GM18507 (cell line): ENCODE measurements around the gene S100A6.
"Not testable (repeated sequence)": the region's sequence is repeated elsewhere in the genome, so short reads cannot be mapped to it uniquely, and the experiment has no call there.

Source experiments
- DNase-seq: peaks from one replicate; pipeline ENCODE4 v3.0.0; 2011; ENCODE audit warnings: low read depth; ENCODE audit not compliant: insufficient read length; ENCODE audit errors: extremely low spot score
- FAIRE-seq: peaks from 2 replicates; lab custom pipeline; 2011; peaks lifted over from hg19 to GRCh38; lab: Jason Lieb, UNC

The S100A6 gene

DNA sequence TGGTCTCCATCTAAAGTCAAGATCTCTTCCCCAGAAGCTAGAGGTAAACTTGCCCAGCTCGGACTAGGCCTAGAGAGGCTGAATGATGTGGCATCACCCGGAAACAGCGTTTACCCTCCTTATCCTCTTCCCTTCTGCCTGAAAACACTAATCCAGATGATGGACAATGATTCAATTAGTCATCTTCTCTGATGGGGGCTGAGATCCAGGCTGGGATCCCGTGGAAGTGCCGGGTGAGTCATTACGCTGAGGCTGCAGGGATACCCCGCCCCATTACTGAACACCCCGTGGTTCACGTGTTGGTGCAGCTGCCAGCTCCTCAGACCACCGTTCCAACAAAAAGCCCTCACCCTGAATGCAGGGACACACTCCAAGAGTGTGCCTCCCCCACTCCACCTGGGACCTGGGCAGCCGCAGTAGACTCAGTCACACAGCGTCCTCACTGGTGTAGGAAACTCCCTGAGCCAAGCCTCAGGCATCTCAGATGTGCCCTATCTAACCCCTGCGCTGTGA lies 2.0 kb downstream of the S100A6 start:
- FAIRE-seq: no peak
- no peak for DNase-seq

DNA sequence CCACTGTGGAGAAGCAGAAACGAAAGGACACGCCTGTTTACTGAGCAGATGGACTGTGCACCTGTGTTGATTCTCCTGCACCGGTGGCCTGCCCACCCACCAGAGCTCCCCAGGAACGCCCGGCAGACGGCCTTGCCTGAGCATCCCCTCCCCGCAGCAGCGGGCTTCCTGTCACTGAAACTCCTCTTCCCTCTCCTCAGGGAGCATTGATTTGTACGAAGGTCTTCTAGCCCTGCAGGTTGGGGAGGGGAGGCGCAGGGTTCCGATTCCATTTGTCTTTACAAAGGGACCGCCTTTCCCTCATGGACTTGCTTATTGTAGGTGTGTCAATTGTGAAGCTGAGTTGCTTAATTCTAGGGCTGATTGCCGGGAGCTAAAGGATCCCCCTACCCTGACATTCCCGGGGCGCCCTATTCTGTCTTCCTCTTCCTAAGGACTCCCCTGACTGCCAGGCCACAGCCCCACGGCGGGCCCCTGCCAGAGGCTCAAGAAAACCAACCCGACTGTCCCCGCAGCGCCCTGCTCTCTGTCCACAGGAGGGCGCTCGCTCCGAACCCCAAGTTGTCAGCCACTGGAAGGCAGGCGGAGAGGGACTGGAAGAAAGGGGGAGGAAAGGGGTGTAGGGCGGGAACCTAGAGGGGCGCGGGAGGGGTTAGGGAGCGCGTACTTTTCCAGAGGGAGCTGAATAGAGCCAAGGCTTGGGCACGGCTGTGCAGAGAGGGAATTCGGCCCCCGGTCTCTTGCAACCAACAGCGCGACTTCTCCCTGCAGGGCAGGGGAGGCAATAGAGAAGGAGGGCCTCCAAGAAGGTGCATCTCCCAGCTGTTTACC lies 2.8 kb downstream of the S100A6 start:
- FAIRE-seq (no peak), DNase-seq (peak; percentile 32)

GRCh38 chr1:153532181-153532580 lies 3.6 kb downstream of the S100A6 start:
- FAIRE-seq (no peak), DNase-seq (no peak)

DNA sequence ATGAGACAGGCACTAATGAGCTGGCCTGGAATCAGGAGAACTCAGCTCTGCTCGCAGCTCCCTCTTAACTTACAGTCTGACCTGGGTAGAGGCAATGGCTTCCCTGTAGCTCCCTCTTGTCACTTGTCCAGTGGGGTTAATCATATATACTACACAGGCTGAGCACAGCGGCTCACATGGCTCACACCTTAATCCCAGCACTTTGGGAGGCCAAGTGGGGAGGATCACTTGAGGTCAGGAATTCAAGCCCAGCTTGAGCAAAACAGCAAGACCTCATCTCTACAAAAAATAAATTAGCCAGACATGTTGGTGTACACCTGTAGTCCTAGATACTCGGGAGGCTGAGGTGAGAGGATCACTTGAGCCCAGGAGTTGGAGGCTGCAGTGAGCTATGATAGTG lies 4.2 kb downstream of the S100A6 start:
- DNase-seq (no peak), FAIRE-seq (no peak)

- FAIRE-seq (no peak), DNase-seq (no peak)
Observed at GRCh38 chr1:153527683-153528040, 8.1 kb downstream of the S100A6 start.

DNA sequence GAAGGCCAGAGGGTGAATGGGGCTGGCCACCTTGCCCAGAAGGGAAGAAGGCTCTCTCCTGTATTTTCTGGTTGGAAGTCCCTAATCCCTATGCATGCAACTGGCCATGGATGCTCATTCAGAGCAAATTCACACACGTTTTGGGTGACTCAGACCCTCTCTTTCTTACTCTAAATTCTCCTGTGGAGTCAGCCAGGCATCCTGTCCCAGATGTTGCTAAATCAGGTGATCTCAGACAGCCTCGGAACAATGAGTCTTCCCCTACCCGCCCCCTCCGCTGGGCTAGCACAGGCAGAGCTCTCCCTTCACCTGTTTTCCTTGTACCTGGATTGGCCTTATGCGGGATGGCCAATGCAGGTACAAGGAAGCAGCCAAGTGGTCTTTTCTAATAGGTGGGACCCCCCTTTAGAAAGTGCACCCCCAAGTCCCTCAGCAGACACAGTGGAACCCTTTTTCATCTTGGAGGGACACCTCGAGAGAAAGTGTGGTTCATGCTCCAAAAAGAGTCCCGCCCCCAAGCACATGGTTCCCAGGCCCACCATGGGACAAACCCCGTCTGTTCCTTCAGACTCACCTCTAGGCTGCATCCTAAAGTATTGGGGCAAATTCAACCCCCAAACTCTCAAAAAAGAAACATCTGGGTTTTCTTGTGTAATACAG lies 8.6 kb downstream of the S100A6 start:
- no peak for FAIRE-seq
- DNase-seq: no peak

DNA sequence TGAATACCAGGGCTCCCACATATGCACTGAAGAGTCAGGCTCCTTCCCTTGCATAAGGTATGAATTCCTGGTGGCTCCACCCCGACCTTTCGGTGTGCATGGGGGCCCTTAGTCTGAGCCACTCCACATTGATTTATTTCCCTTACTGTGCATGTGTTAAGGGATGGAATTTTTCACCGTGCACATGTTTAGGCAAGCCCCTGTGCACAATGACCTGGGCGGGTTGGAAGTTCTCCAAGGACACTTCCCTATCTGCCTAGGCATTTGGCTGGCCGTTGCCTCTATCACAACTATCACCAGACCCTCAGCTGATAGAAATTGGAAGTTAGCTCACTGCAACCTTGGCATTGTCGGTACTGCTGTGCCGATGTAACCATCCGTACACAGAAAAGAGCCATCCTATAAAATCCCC lies 9.7 kb downstream of the S100A6 start:
- FAIRE-seq (no peak), DNase-seq (no peak)

GRCh38 chr1:153525088-153525728 lies 10.6 kb downstream of the S100A6 start:
- DNase-seq: no peak
- FAIRE-seq: no peak

DNA sequence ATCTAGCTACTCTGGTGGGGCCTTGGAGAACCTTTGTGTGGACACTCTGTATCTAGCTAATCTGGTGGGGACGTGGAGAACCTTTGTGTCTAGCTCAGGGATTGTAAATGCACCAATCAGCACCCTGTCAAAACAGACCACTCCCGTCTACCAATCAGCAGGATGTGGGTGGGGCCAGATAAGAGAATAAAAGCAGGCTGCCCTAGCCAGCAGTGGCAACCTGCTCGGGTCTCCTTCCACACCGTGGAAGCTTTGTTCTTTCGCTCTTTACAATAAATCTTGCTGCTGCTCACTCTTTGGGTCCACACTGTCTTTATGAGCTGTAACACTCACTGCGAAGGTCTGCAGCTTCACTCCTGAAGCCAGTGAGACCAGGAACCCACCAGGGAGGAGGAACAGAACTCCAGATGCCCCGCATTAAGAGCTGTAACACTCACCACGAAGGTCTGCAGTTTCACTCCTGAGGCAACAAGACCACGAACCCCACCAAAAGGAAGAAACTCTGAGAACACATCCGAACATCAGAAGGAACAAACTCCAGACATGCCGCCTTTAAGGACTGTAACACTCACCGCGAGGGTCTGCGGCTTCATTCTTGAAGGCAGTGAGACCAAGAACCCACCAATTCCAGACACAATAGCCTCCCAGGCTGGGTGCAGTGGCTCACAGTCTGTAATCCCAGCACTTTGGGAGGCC lies 13.3 kb downstream of the S100A6 start:
- not testable (repeated sequence) for DNase-seq, FAIRE-seq

GRCh38 chr1:153521808-153522207 lies 14.0 kb downstream of the S100A6 start:
- FAIRE-seq, DNase-seq: not testable (repeated sequence)

DNA sequence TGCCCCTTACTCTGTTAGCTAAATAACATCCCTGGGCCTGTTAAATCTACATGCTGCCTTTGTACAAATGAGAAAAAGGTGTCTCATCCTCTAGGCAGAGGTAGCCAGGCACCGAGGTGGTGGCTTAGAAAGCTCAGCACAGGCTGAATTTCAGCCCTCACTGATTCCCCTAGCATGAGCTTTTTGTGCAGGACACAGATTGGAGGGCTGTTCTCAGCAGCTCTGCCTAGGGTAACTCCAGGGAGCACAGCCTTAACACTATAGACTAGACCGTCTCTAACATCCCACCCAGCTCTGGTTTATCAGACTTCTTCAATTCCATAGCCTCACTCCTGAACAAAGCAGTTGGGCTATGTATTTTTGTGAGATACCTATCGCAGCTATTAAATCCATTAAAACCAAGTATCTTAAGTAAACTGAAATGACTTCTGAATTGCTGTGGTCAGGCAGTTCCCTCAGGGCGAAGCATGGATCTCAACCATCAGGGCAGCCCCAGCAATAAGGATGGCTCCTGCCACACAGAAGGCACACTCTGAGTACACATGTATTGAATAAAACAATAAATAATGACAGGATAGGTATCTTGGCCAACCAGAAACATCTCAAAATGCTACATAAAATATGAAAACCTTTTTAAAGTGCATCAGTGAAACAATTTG lies 14.8 kb downstream of the S100A6 start:
- FAIRE-seq (no peak), DNase-seq (no peak)

DNA sequence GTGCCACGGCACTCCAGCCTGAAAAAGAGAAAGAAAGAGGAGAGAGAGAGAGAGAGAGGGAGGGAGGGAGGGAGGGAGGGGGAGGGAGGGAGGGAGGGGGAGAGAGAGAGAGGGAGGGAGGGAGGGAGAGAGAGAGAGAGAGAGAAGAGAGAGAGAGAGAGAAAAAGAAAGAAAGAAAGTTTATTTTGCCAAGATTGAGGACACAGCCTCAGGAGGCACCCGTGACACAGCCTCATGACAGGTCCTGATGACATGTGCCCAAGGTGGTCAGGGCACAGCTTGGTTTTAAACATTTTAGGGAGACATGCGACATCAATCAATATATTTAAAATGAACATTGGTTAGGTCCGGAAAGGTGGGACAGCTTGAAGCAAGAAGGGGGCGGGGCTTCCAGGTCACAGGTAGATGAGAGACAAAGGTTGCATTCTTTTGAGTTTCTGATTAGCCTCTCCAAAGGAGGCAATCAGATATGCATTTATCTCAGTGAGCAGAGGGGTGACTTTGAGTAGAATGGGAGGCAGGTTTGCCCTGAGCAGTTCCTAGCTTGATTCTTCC lies 15.6 kb downstream of the S100A6 start:
- not testable (repeated sequence) for FAIRE-seq, DNase-seq

DNA sequence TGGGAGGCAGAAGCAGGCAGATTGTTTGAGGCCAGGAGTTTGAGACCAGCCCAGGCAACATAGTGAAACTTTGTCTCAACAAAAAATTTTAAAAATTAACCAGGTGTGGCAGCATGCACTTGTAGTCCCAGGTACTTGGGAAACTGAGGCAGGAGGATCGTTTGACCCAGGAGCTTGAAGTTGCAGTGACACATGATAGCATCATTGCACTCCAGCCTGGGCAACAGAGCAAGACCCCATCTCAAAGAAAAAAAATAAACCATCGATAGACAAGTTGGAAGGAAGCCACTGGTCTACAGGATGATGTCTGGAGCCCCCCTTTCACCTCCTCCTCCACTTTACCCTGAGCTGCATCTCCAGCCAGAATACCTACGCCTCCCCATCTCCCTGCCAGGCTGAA lies 16.5 kb downstream of the S100A6 start:
- DNase-seq: no peak

GRCh38 chr1:153515504-153516394 lies 20.0 kb downstream of the S100A6 start:
- FAIRE-seq: no peak
- no peak for DNase-seq

More for the DNA sequence above, 16.5 kb downstream of the S100A6 start:
- FAIRE-seq: no peak

- DNase-seq (no peak), FAIRE-seq (no peak)
Observed at GRCh38 chr1:153513666-153514065, 22.1 kb downstream of the S100A6 start.

DNA sequence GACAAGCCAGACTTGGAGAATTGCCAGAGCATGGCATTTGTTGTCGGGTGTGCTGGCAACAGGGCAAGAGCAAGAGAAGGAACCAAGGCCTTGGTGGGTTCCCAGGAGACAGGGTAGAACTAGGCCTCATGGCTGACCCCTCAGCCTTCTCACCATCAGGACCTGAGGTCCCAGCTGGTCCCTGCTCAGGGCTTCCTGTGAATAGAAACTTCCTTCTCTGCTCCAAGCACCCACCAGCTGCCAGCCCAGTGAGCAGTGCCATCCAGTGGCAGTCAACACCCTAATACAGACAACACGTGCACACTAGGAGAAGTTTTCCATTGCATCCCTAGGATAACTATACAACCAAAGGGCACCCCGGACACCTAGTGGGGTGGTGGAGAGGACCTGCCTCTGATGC lies 22.8 kb downstream of the S100A6 start:
- DNase-seq: no peak
- no peak for FAIRE-seq

- DNase-seq (peak; percentile 71), FAIRE-seq (peak; percentile 76)
Observed at GRCh38 chr1:153510984-153511410, 24.8 kb downstream of the S100A6 start.
